Measurements from ENCODE around the gene RBP3.

The RBP3 gene

DNA sequence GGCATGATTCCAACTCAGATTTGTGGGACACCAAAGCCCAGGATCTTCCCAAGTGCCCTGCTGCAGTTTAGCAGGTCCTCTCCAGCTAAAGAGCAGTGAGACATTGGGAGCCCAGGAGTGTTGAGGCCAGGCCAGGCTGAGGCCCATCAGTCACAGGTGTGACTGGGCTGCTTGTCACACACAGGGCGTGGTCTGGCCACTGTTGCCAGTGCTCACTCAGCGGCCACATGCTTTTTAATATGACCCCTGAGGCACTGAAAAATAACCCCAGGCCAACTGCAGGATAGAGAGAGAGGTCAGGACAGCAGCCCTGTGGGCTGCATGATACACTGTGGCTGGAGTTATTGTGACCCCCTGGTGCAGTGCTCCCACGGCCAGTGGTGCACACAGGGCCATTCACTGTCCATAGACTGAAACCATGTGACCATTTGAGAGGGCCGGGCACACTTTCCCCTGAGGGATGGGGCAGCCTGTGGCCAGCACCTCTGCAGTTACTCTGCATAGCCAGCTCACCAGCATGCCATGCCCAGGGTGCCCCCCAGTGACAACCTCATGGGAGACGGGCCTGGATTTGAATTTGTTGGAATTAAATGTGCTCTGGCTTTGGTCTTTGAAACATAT lies 21.7 kb upstream of the RBP3 start:
- Mint-ChIP-seq H3K4me3 (no peak overlapping the region), H3K9me3 (peaks cover 7% of the 10 kb centered on the region), H3K36me3 (no peaks in the 10 kb centered on the region), H3K4me1 (peaks cover 13% of the 10 kb centered on the region), H3K27ac (no peak overlapping the region)
- DNase-seq (ENCODE audit: low spot score in 2 of 2) = no peak
- no peak for ATAC-seq

DNA sequence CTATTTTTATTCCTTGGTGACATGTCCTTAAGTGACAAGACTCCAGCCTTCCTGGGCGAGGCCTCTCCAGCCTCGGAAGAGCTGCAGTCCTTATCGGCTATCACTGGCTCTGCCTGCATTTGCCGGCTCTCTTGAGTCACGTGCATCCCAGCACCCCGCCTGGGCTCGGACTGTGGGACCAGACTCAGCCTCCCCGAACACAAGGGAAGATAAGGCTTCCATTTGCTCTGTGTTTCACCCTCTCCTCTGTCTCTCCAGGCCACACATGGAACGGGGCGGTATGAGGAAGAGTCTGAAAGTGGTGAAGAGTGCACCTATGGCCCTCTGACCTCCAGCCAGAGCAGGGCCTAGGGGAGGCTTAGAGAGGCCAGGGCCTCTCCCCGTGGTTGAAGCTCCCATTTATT lies 21.2 kb upstream of the RBP3 start:
- Mint-ChIP-seq H3K9me3 (peaks cover 7% of the 10 kb centered on the region), H3K4me1 (peaks cover 13% of the 10 kb centered on the region), H3K36me3 (no peaks in the 10 kb centered on the region), H3K27ac (no peak overlapping the region), H3K4me3 (no peak overlapping the region)
- ATAC-seq (no peak), DNase-seq (ENCODE audit: low spot score in 2 of 2) (no peak)

DNA sequence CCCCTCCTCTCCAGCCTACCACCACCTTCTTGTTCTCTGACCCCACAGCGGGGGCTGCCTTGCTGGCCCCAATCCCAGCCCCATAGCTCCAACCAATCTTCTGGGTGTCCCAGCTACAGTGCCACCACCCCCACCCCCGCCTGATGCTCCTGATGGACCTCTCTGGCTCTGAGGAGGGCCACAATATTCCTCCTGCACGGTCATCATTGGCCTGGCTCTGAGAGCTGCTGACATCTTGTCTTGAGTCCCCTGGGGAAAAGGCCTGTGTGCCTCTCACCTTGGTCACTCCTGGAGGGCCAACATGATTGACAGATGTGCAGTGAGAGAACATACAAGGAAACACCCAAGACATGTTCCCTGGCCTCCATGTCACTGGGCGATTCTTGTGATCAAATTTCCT lies 18.3 kb upstream of the RBP3 start:
- peaks cover 13% of the 10 kb centered on the region for H3K4me1 Mint-ChIP-seq
- H3K36me3 Mint-ChIP-seq = no peaks in the 10 kb centered on the region
- H3K9me3 Mint-ChIP-seq = peaks cover 7% of the 10 kb centered on the region
- no peak overlapping the region for H3K4me3 Mint-ChIP-seq
- DNase-seq (ENCODE audit: low spot score in 2 of 2) = no peak
- no peak overlapping the region for H3K27ac Mint-ChIP-seq
- no peak for ATAC-seq

DNA sequence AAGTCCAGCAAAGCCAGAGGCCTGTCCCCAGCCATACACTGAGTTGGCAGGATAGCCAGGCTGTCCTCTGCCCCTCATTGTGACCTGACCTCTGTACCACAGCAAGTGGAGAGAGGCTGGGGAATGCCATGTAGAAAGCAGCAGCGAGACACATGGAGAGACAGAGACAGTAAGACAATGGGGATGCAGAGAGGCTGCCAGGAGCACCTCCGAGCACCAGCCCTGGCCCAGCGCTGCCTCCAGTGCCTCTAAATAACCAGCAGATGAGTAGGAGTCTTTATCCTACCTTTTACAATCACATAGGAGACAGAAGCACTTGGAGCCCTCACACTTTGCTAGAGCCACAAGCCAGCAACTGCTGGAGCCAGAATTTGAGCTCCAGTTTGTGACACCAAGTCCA lies 17.8 kb upstream of the RBP3 start:
- H3K4me1 Mint-ChIP-seq = peaks cover 13% of the 10 kb centered on the region

DNA sequence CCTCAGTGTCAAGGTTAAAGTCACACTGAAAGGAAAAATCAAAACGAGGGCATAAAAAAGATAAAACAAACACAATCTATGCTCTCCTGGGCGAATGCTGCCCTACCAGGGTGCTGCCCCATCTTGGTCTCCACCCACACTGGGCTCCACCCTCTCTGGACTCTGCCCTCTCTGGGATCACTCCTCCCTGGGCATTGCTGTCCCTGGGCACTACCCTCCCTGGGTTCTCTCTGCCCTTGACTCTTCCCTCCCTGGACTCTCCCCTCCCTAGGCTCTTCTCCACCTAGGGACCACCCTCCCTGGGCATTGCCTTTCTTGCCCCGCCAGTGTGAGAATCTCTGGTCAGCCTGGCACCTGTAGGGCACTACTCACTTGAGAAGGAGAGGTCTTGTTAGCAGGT lies 17.4 kb upstream of the RBP3 start:
- no peaks in the 10 kb centered on the region for H3K36me3 Mint-ChIP-seq
- peaks cover 7% of the 10 kb centered on the region for H3K9me3 Mint-ChIP-seq
- ATAC-seq (peak; percentile 14), DNase-seq (ENCODE audit: low spot score in 2 of 2) (no peak)
- peaks cover 13% of the 10 kb centered on the region for H3K4me1 Mint-ChIP-seq
- no peak overlapping the region for H3K4me3 Mint-ChIP-seq
- no peak overlapping the region for H3K27ac Mint-ChIP-seq

More for the DNA sequence above, 17.8 kb upstream of the RBP3 start:
- Mint-ChIP-seq H3K4me3 (no peak overlapping the region), H3K9me3 (peaks cover 7% of the 10 kb centered on the region), H3K36me3 (no peaks in the 10 kb centered on the region), H3K27ac (no peak overlapping the region)
- no peak for DNase-seq (ENCODE audit: low spot score in 2 of 2)
- no peak for ATAC-seq

DNA sequence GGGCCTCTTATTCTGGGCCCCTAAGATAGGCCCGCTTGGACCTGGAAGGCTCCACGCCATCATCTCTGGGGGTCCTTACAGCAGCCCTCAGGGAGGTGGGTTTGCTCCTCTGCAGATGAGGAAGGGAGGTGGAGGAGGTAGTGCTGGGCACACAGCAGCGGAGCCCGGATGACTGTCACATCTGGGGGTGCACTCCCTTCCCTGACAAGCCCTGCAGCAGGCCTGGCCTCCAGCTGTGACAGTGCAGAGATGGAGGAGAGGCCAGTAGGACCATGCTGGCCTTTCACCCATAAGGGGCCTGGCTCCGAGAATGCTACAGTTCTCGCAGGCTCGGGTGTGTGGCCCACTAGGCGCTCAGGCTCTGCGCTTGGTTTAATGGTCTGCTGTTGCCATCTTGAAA lies 16.7 kb upstream of the RBP3 start:
- Mint-ChIP-seq H3K9me3 (peaks cover 7% of the 10 kb centered on the region), H3K4me1 (peaks cover 13% of the 10 kb centered on the region), H3K36me3 (no peaks in the 10 kb centered on the region), H3K4me3 (no peak overlapping the region), H3K27ac (no peak overlapping the region)
- no peak for DNase-seq (ENCODE audit: low spot score in 2 of 2)
- peak; percentile 19 for ATAC-seq

DNA sequence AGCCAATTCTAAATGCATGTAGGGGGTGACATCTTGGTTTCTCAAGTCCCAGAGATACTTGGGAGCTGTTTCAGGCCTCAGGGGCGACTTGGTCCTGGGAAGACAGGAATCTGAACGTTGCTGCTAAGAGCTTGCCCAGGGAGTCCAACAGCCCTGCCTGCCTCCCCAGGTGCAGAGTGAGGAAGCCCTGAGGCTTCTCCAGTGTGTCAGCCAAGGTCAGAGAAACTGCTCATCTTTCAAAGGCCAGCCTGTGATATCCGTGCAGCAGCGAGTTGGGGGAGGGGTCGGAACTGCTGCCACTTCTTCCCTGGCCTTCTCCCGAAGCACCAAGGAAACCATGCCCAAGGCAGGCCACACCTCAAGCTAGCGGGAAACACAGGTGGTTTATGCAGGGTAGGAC lies 16.2 kb upstream of the RBP3 start:
- peaks cover 13% of the 10 kb centered on the region for H3K4me1 Mint-ChIP-seq
- no peak overlapping the region for H3K4me3 Mint-ChIP-seq
- H3K36me3 Mint-ChIP-seq = no peaks in the 10 kb centered on the region
- ATAC-seq = peak; percentile 24
- DNase-seq (ENCODE audit: low spot score in 2 of 2) = no peak
- peaks cover 7% of the 10 kb centered on the region for H3K9me3 Mint-ChIP-seq
- H3K27ac Mint-ChIP-seq = no peak overlapping the region

DNA sequence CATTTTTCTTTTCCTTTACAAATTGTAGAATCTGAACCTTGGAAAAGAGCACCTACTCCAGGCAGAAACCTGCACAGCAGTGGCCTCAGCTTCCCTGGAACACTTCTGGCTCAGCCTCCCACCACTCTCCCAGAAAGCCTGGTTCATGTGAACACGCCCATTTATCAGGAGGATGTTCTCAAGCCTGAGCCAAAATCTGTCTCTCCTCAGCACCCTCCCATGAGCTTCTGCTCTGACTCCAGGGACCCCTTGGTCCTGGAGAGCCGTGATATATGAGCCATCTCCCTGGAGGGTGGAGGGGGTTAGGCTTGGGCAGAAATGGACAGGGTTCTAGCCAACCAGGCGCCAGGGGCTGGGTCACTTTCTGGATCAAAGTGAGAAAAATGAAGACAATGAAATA lies 15.8 kb upstream of the RBP3 start:
- Mint-ChIP-seq H3K4me3 (no peak overlapping the region), H3K36me3 (no peaks in the 10 kb centered on the region), H3K9me3 (peaks cover 7% of the 10 kb centered on the region), H3K4me1 (peaks cover 13% of the 10 kb centered on the region), H3K27ac (no peak overlapping the region)
- ATAC-seq (no peak), DNase-seq (ENCODE audit: low spot score in 2 of 2) (no peak)

DNA sequence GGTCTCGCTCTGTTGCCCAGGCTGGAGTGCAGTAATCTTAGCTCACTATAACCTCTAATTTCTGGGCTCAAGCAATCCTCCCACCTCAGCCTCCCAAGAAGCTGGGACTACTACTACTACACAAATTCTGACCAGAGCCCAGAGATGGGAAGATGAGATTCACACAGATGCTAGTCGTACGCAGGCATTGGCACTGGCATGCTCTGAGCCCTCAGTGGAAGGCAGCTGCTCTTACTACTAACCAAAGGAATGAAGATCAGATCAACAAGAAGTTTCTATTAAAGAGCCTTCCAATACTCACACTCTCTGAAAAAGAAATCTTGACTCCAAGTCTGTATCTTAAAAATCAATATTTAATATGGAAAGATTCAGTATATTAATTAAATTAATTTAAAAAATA lies 15.2 kb upstream of the RBP3 start:
- ATAC-seq = no peak
- Mint-ChIP-seq H3K36me3 (no peaks in the 10 kb centered on the region), H3K4me3 (no peak overlapping the region)

DNA sequence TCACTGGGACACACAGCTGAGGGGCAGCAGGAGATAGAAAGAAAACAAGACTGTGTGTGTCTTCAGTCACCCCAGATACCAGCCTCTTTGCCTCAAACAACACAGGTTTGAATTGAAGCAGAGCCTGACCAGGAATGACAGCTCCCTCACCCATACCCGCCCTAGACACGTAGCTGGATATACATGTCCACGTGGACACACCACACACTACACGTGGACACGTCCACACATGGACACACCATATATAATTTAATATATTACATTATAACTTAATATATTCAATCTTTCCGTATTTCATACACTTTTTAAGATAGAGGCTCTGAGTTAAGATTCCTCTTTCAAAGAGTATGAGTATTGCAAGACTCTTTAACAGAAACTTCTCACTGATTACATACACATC lies 14.6 kb upstream of the RBP3 start:
- Mint-ChIP-seq H3K9me3 (no peaks in the 10 kb centered on the region), H3K36me3 (no peaks in the 10 kb centered on the region), H3K27ac (no peak overlapping the region), H3K4me3 (no peak overlapping the region), H3K4me1 (peaks cover 2% of the 10 kb centered on the region)
- DNase-seq (ENCODE audit: low spot score in 2 of 2) = no peak
- no peak for ATAC-seq

More for the DNA sequence above, 15.2 kb upstream of the RBP3 start:
- no peak for DNase-seq (ENCODE audit: low spot score in 2 of 2)
- Mint-ChIP-seq H3K4me1 (peaks cover 8% of the 10 kb centered on the region), H3K27ac (no peak overlapping the region), H3K9me3 (peaks cover 4% of the 10 kb centered on the region)

DNA sequence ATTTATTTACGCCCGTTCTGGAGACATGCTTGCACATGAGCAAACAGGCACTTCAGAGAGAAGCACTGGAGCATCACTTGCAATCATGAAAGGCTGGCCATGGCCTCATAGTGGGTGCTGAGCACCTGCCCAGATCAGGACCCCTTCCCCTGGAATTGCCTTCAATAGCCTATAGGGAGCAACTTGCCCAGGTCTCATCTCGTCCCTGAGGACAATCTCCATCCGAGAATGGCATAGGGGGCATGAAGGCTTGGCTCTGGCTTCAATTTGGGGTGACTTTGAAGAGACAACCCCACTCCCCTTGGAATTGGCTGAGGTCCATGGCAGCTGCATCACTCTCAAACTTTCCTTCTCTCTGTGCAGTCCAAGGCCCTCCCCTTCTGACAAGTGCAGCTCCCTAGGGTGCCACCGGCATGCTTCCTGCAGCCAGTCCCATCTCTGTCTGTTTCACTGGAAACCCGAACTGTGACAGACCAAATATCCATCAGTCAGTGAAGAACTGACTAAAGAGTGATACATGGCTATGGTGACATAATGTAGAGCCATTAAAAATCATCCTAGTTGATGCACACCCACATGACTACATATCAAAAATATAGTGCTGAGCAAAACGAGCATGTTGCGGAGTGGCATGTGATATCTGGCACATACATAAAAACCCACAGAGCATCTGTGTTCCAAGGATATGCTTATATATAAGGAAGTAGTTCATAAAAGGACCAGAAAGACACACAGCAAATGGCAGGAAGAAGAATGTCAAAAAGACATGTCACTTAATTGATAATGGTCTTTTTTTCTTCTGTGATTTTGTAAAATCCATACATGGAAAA lies 13.5 kb upstream of the RBP3 start:
- ATAC-seq = no peak
- H3K4me3 Mint-ChIP-seq = no peak overlapping the region
- H3K27ac Mint-ChIP-seq = no peak overlapping the region
- no peaks in the 10 kb centered on the region for H3K4me1 Mint-ChIP-seq
- no peak for DNase-seq (ENCODE audit: low spot score in 2 of 2)
- no peaks in the 10 kb centered on the region for H3K36me3 Mint-ChIP-seq
- no peaks in the 10 kb centered on the region for H3K9me3 Mint-ChIP-seq

DNA sequence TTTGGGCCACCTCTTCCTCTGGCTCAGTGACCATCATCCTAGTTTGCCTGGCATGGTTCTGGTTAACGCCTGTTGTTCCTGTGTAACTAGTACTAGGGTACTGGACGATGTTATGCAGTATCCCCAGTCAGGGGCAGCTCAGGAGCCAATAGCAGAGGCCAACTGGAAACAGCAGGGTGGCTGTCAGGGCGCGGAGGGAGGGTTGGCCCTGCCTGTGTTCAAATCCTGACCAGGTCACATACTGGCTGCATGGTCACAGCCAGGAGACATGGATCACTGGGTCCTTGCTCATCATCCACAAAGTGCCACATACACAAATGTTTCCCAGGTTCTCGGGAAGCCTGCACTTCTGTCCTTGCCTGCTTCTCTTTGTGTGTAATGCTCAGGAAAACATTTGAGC lies 12.3 kb upstream of the RBP3 start:
- no peak overlapping the region for H3K27ac Mint-ChIP-seq
- H3K9me3 Mint-ChIP-seq = no peaks in the 10 kb centered on the region
- ATAC-seq (no peak), DNase-seq (ENCODE audit: low spot score in 2 of 2) (no peak)
- no peak overlapping the region for H3K4me3 Mint-ChIP-seq
- H3K36me3 Mint-ChIP-seq = no peaks in the 10 kb centered on the region
- H3K4me1 Mint-ChIP-seq = no peaks in the 10 kb centered on the region

DNA sequence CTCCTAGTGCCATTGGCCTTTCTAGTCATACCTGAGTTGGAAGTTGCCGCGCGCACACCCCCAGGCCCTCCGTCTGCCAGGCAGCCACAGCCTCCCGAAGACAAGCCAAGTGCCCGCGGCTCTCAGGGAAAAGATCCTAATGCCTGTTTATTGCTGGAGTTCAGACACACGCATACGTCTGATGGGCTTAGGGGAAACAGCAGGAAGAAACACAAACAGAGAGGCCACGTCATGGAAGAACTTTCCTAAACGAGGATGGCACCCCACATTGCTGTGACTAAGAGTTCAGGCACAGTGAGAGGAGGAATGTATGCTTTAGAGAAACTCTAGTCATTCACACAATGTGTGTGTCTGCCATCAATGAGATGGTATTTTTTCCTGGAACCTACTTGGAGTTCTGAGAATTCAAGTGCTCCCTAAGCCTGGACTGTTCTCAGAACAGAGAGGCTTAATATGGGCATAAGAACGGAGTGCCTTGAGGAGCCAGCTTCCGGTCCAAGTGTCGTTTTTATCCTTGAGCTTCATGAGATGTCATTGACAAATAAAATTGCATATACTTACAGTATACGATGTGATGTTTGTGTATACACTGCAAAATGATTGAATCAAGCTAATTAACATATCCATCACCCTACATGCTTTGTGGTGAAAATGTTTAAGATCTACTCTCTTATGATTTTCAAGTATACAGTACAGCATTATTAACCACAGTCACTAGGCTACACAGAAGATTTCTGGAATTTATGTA lies 11.6 kb upstream of the RBP3 start:
- DNase-seq (ENCODE audit: low spot score in 2 of 2) = no peak

DNA sequence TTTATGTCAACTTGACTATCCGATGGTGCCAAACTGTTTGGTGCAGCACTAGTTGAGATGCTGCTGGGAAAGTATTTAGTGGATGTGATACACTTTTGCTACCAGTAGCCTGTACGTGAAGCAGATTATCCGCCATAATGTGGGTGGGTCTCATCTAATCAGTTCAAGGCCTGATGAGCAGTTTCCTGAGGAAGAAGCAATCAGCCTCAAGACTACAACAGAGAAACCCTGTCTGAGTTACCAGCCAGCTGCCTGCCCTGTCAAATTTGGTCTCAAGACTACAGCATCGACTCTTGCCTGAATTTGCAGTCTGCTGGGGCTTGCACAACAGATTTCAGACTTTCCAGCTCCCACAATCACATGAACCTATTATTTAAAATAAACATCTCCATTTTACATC lies 10.9 kb upstream of the RBP3 start:
- H3K9me3 Mint-ChIP-seq = no peaks in the 10 kb centered on the region
- no peaks in the 10 kb centered on the region for H3K4me1 Mint-ChIP-seq
- no peak overlapping the region for H3K27ac Mint-ChIP-seq
- no peak overlapping the region for H3K4me3 Mint-ChIP-seq
- ATAC-seq = no peak
- no peaks in the 10 kb centered on the region for H3K36me3 Mint-ChIP-seq
- DNase-seq (ENCODE audit: low spot score in 2 of 2) = no peak

More for the DNA sequence above, 11.6 kb upstream of the RBP3 start:
- Mint-ChIP-seq H3K4me1 (no peaks in the 10 kb centered on the region), H3K9me3 (no peaks in the 10 kb centered on the region), H3K36me3 (no peaks in the 10 kb centered on the region), H3K27ac (no peak overlapping the region), H3K4me3 (no peak overlapping the region)
- no peak for ATAC-seq

DNA sequence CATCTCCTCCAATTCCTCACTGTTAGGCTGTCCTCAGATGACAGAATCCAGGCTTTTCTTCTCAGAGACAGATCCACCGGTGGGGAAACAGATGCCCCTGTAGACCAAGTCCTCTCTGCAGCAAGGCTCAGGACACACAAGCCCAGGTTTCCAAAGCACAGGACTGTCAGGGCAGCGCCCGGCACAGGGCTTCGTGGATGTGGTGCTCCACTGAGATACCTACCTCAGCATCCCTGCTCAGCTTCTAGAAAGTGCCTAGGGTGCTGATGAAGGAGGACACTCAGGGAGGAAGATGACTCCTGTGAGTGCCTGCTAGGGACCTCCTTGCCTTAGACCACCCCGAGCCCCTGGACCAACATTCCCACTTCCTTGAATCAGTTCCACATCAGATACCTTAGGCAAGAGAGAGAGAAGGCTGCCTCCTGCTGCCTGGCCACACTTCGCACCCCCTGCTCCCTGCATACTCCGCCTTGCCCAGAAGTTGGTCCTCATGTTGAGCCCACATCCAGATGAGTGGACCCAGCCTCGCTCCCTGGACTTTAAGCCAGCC lies 8.9 kb upstream of the RBP3 start:
- Mint-ChIP-seq H3K9me3 (no peaks in the 10 kb centered on the region), H3K36me3 (no peaks in the 10 kb centered on the region), H3K27ac (no peak overlapping the region), H3K4me3 (no peak overlapping the region), H3K4me1 (no peaks in the 10 kb centered on the region)
- DNase-seq (ENCODE audit: low spot score in 2 of 2) = no peak
- peak; percentile 15 for ATAC-seq

Data from stimulated activated effector memory CD8-positive, alpha-beta T cell treated with anti-CD3 and anti-CD28 coated beads, Interleukin-12 subunit alpha, Interleukin-12 subunit beta, amount 100 ng/mL, for 72 hours (primary cell).